Smooth muscle cell (in vitro differentiated cells): Measurements from ENCODE around the gene SARNP. TPM values are rescaled to one million over a fixed set of nuclear protein-coding genes. Genes with fewer than 3 reads are reported as not detected.
A peak's percentile ranks its signal among the peaks of the same experiment; 100 is the strongest.

ENCODE experiments used
- DNase-seq: peaks from one replicate; lab custom pipeline; 2025; ENCODE audit not compliant: unreplicated experiment; lab: John Stamatoyannopoulos, UW
- H2AFZ ChIP-seq: fragments of 200-600 bp; sonication (generic); 2 replicates; pipeline ENCODE4 v1.6.0; 2016; ENCODE audit warnings: antibody characterized with exemption, low read depth, mild to moderate bottlenecking
- H3F3A ChIP-seq: fragments of 200-600 bp; sonication (generic); 2 replicates; pipeline ENCODE4 v1.6.0; 2017; ENCODE audit warnings: antibody characterized with exemption, low read depth
- H3K27ac ChIP-seq: fragments of 200-600 bp; sonication (generic); 2 replicates; pipeline ENCODE4 v1.5.1; 2016; ENCODE audit warnings: low read depth, mild to moderate bottlenecking
- H3K27me3 ChIP-seq: fragments of 200-600 bp; sonication (generic); 2 replicates; pipeline ENCODE4 v1.6.1; 2016; ENCODE audit warnings: low read depth, mild to moderate bottlenecking
- H3K36me3 ChIP-seq: fragments of 200-600 bp; sonication (generic); 2 replicates; pipeline ENCODE4 v1.5.1; 2016; ENCODE audit warnings: low read depth
- H3K4me1 ChIP-seq: fragments of 200-600 bp; sonication (generic); 2 replicates; pipeline ENCODE4 v1.5.1; 2016; ENCODE audit warnings: low read depth
- H3K4me2 ChIP-seq: fragments of 200-600 bp; sonication (generic); 2 replicates; pipeline ENCODE4 v1.6.0; 2016; ENCODE audit warnings: mild to moderate bottlenecking
- H3K4me3 ChIP-seq: fragments of 200-600 bp; sonication (generic); 2 replicates; pipeline ENCODE4 v1.5.1; 2016; ENCODE audit warnings: mild to moderate bottlenecking
- H3K79me2 ChIP-seq: fragments of 200-600 bp; sonication (generic); 2 replicates; pipeline ENCODE4 v1.6.0; 2016; ENCODE audit warnings: low read depth, mild to moderate bottlenecking
- H3K9ac ChIP-seq: fragments of 200-600 bp; sonication (generic); 2 replicates; pipeline ENCODE4 v1.6.0; 2016; ENCODE audit warnings: low read depth
- H3K9me3 ChIP-seq: fragments of 200-600 bp; sonication (generic); replicated peaks from 2 replicates; pipeline ENCODE4 v1.5.1; 2016; ENCODE audit warnings: low read depth
- H4K20me1 ChIP-seq: fragments of 200-600 bp; sonication (generic); 2 replicates; pipeline ENCODE4 v1.6.0; 2016; ENCODE audit warnings: low read depth
- CTCF ChIP-seq: fragments of 200-600 bp; sonication (generic); IDR thresholded peaks from 2 replicates; pipeline ENCODE4 v1.5.1; 2017; ENCODE audit warnings: borderline replicate concordance, mild to moderate bottlenecking, antibody characterized with exemption; ENCODE audit not compliant: insufficient read depth, poor library complexity, severe bottlenecking
- WGBS: methylation state at CpG from one replicate; pipeline ENCODE4 v1.1.7; 2016; ENCODE audit warnings: low lambda C conversion rate; 5-methylcytosine and 5-hydroxymethylcytosine counted together
- polyA plus RNA-seq: library from polyadenylated mRNA; unstranded; fragments of >200 nt; fragmentation: Nextera tagmentation; extraction: Ambion mirVana; gene quantifications from 2 replicates; pipeline ENCODE4 v1.2.1, GENCODE V29; 2016
- total RNA-seq: library from RNA; depleted of rRNA; stranded (reverse); fragments of >200 nt; gene quantifications from 2 replicates; pipeline ENCODE4 v1.2.3, GENCODE V29; 2014

Gene SARNP
- total and polyA plus RNA-seq, 2 experiments from 2014 or later: 128 to 169 TPM

- Histone ChIP-seq H2AFZ (no peak overlapping the region), H3K4me2 (no peak overlapping the region), H4K20me1 (peaks cover 62% of the 10 kb centered on the region), H3K9ac (no peak overlapping the region), H3K27ac (no peak overlapping the region), H3K4me3 (no peak overlapping the region), H3F3A (peaks cover 49% of the 10 kb centered on the region), H3K36me3 (peaks cover 3% of the 10 kb centered on the region), H3K4me1 (peaks cover 9% of the 10 kb centered on the region), H3K9me3 (no peaks in the 10 kb centered on the region), H3K27me3 (no peaks in the 10 kb centered on the region), H3K79me2 (peaks cover 31% of the 10 kb centered on the region)
- no peak for DNase-seq
- no peak for TF ChIP-seq CTCF
- 88% methylated on average over 3 of the region's 3 CpGs for WGBS
Measured at GRCh38 chr12:55724940-55725309, 92.6 kb downstream of the SARNP start.

- Histone ChIP-seq H3K4me3 (no peak overlapping the region), H3K27me3 (no peaks in the 10 kb centered on the region), H2AFZ (no peak overlapping the region), H3K9me3 (no peaks in the 10 kb centered on the region), H3K9ac (no peak overlapping the region), H3K27ac (no peak overlapping the region), H3K79me2 (peaks cover 31% of the 10 kb centered on the region), H3K4me1 (peaks cover 9% of the 10 kb centered on the region), H4K20me1 (peaks cover 62% of the 10 kb centered on the region), H3K36me3 (peaks cover 3% of the 10 kb centered on the region), H3F3A (peaks cover 51% of the 10 kb centered on the region), H3K4me2 (no peak overlapping the region)
- 78% methylated on average over 11 of the region's 11 CpGs for WGBS
- TF ChIP-seq CTCF: peak; percentile 33
- no peak for DNase-seq
Measured at GRCh38 chr12:55724226-55724939, 93.1 kb downstream of the SARNP start.

GRCh38 chr12:55723516-55724225 lies 93.9 kb downstream of the SARNP start:
- H3K36me3 ChIP-seq: peaks cover 3% of the 10 kb centered on the region
- H3K4me3 ChIP-seq: no peak overlapping the region
- no peak overlapping the region for H2AFZ ChIP-seq
- no peaks in the 10 kb centered on the region for H3K27me3 ChIP-seq
- no peak overlapping the region for H3K9ac ChIP-seq
- H3K4me1 ChIP-seq: peaks cover 10% of the 10 kb centered on the region
- TF ChIP-seq CTCF: no peak
- H3K27ac ChIP-seq: no peak overlapping the region
- 93% methylated on average over 10 of the region's 10 CpGs for WGBS
- no peak for DNase-seq
- H4K20me1 ChIP-seq: peaks cover 62% of the 10 kb centered on the region
- peaks cover 31% of the 10 kb centered on the region for H3K79me2 ChIP-seq
- H3K9me3 ChIP-seq: no peaks in the 10 kb centered on the region
- no peak overlapping the region for H3K4me2 ChIP-seq
- H3F3A ChIP-seq: peaks cover 49% of the 10 kb centered on the region
